ENCODE results near the gene KAT6B.
"Not testable (repeated sequence)": the region's sequence is repeated elsewhere in the genome, so short reads cannot be mapped to it uniquely, and the experiment has no call there.

Gene KAT6B

DNA sequence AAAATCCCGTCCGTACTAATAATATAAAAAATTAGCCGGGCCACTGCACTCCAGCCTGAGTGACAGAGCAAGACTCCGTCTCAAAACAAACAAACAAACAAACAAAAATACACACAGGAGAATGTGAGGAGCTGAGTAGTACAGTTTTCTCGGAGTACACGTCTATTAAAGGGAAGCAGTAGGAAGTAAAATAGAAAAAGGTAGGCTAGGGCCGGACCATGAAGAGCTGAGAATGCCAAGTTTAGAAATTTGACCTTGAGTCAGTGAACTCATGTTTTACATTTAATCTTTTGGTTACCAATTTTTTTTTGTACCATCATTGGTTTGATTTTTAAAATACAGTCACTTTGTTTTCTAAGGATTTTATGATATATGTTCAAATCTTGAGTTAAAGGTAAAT, 64.1 kb downstream of the KAT6B start:
- no peak for DNase-seq (ENCODE audit: low read depth in 2 of 2)

DNA sequence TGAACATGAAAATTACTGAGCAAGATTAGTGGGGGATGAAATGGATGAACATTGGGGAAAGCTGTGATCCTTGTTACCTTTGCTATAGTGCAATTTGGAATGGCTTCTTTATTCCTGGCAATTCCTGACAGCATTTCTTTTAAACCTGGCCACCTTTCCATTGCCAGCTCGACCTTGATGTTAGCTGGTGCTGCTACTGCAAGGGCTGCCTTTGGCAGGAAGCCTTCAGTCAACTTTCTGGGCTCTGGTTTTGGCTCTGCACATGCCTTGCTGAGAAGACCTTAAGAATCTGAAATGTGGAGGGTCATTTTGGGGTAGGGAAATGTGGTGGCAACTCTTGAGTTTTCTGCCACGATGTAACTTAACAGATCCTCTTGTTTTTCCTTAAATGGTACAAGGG, 64.7 kb downstream of the KAT6B start:
- no peak for DNase-seq (ENCODE audit: low read depth in 2 of 2)

DNA sequence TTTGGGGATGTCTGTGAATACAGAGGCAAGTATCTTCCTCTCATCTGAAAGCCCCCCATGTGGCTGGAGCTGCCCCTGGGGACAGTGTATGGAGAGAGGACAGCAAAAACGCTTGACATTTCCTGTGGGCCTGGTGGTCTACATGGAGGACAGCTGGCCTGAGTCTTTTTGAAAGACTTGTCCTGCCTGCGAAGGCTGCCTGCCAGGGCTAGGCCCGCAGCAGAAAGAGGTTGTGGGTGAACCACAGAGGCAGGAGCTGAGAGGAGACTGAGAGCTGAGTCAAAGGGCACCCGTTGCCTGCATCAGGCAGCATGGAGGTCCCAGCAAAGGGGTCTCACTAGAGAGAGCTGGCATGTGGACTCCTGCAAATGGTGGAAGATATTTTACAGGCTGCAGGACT, 66.4 kb downstream of the KAT6B start:
- DNase-seq (ENCODE audit: low read depth in 2 of 2): no peak

DNA sequence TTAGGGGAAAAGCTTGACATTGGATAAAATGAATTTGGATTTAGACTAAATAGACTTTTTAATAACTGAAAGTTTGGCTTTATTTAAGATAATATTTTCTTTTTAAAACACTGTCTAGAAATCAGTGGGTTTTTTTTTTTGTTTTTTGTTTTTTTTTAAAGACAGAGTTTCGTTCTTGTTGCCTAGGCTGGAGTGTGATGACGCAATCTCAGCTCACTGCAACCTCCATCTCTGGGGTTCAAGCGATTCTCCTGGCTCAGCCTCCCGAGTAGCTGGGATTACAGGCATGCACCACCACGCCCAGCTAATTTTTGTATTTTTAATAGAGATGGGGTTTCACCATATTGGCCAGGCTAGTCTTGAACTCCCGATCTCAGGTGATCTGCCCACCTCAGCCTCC, 66.9 kb downstream of the KAT6B start:
- DNase-seq (ENCODE audit: low read depth in 2 of 2): not testable (repeated sequence)

DNA sequence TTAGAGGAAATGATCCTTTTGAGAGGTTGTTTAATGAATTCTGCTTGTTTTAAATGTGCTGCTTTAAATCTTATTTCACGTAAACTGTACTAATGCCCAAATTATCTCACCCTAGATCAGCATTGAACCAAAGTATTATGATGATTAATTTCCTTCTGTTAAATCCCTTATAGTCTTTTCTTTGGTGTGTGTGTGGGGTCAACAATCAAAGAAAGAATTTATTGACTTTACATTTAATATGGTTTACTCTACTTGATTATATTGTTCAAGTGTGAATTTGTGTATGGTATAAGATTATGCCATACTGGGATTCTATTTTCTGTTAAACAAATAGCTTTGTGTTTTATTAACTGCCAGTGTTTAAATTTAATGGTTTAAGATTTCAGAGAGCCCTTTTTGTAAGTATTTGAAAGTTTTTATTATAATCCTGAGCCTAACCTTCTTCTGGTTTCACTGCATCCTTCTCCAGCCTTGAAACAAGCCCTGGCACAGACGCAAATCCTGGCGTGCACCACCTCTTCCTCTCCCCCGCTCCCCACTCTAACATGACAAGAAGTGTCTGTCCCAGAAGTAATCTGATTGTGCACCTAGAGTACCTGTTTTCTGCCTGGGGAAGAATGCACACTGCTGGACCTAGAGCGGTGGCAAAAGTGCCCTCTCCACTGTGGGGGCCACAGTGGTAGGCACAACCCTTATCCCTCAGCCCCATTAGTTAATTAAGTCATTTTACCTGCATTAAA, 70.6 kb downstream of the KAT6B start:
- DNase-seq (ENCODE audit: low read depth in 2 of 2): no peak

DNA sequence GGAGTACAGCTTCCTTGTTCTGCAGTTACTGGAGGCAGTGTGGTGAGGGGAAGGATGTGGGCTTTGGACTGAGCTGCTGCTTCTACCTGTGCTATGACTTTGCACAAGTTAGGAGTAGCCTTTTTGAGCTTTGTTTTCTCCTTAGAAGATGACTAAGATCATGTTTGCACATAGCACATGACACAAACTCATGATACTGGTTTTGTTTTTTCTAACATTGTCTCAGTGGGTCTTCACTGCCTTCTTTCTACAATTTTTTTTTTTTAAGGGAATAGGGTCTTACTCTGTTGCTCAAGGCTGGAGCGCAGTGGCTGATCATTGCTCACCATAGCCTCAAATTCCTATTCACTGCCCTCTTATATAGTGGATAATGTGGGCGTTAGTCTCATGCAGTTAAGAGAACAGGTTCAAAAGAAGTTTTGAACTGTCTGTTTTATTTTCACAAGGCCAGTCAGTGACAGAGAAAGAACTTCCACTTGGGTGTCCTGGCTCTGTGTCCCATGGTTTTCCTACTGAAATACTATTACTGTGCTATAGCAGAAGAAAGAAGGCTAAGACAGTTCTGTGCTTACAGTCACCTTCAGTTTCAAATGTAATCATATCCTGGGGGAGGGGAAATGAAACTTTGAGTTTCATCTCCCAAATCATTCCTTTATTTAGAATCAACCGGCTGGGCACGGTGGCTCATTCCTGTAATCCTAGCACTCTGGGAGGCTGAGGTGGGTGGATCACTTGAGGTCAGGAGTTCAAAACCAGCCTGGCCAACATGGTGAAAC, 72.0 kb downstream of the KAT6B start:
- DNase-seq (ENCODE audit: low read depth in 2 of 2): no peak

DNA sequence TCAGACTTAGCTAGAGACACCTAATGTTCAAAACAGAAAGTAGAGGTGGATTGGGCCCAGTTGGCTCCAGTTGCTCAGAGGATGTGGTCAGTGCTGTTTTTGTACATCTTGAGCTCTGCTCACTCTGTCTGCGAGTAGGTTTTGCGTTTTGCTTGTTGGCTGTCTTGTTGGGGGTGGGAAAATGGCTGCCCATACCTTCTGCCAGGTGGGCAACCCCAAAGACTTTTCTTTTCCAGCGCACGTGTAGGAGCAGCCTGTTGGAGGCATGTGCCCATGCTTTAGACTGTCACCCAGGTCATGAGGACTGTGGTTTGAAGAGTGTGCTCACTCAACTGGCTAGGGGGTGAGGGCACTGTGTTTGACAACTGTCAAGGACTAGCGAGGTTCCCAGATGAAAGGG, 73.9 kb downstream of the KAT6B start:
- DNase-seq (ENCODE audit: low read depth in 2 of 2): no peak

DNA sequence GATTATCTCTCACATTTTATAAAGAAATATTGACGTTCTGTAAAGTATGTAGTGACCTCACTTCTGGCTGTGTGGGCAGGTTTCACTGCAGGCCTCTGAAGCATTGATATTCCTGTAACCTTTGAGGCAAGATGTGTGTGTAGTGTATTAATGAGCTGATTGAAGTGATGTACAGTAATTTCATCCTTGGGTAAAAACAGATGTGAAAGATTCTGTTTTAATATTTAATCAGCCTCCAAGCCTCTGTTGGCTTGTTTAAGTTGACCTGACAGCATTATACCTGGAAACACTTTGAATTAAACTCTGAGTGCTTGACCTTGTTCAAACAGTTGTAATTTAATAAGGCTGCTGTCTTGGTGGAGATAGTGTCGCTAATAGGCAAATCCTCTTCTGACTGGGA, 74.9 kb downstream of the KAT6B start:
- no peak for DNase-seq (ENCODE audit: low read depth in 2 of 2)

DNA sequence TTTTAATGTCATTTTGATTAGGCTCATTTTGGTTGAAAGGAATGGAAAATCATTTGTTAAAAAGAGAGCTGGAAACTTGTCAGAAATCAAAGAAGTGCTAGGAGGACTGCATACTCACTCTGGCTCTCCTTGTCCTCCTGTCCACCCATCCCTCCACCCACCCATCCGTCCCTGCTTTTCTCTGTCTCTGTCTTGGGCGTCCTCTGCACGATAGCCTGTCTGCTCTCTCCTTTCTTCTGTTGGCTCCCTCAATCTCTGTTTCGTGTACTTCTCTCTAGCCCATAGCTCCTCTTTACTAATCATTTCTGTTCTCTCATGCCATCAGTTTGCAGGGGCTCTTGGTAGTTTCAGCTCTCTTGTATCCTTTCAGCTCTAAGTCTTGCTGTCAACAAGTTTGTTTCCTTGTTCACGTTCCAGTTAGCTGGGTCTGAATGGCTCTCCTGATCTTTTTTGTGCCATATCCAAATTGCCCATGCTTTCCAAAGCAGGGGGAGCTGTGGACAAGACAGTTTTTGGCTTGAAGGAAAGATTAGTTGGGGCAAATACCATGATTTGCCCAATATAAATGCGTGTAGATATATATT, 75.6 kb downstream of the KAT6B start:
- no peak for DNase-seq (ENCODE audit: low read depth in 2 of 2)

DNA sequence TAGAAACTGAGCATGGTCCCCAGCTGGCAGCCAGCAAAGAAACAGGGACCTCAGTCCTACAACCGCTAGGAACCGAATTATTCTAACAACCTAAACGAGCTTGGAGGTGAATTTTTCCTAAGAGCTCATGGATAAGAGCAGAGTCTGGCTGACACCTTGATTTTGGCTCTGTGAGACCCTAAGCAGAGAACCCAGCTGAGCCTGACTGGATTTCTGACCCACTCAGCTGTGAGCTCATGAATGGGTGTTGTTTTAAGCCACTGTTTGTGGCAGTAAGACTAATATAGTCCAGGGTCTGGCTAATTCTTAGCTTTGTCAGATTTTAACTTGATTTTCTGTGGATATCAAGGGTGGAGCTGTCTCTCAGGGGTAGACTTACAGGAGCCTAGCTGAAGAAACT, 77.1 kb downstream of the KAT6B start:
- DNase-seq (ENCODE audit: low read depth in 2 of 2): no peak

DNA sequence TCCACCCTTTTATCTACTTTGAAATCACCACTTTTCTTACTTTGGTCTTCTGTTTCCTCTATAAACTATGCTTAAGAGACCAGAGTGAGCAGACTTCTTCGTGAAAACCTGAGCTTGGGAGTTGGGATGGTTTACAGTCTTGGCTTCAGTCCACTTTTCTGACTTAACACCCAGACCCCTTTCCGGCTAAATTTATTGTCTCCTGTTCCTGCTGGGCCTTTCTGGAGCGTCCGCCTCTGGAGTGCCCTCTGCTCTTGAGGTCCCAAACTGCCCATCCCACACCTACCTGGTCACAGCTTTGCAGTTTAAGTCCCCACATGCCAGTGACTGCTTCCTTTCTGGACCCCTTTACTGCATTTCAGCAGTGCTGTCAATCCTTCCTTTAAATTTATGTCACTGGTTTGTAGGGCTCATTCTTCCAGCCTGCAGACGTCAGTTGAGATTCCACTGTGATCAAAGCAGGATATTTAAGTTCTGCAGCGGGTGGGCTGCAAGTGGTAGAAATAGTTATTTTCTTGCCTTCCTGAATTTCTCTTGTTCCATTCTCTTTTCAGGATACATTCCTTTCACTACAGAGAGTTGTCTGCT, 80.3 kb downstream of the KAT6B start:
- no peak for DNase-seq (ENCODE audit: low read depth in 2 of 2)

DNA sequence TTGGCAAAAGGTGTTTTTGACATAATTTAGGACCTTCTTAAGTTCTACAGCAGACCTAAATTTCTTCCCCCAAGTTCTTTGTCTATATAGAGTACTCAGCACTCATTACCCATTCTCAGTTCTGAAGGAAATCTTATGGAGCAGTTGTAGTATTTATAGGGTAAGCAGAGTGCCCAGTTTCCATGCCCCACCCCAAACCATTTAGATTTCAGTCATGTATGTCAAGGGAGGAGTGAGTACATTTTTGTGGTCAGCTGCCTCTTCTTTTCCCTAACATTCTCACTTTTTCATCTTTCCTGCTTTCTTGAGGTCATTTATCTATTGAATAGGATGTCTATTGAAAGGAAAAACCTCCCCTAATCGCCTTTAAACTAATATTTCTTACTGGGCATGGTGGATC, 83.3 kb downstream of the KAT6B start:
- DNase-seq (ENCODE audit: low read depth in 2 of 2): no peak

DNA sequence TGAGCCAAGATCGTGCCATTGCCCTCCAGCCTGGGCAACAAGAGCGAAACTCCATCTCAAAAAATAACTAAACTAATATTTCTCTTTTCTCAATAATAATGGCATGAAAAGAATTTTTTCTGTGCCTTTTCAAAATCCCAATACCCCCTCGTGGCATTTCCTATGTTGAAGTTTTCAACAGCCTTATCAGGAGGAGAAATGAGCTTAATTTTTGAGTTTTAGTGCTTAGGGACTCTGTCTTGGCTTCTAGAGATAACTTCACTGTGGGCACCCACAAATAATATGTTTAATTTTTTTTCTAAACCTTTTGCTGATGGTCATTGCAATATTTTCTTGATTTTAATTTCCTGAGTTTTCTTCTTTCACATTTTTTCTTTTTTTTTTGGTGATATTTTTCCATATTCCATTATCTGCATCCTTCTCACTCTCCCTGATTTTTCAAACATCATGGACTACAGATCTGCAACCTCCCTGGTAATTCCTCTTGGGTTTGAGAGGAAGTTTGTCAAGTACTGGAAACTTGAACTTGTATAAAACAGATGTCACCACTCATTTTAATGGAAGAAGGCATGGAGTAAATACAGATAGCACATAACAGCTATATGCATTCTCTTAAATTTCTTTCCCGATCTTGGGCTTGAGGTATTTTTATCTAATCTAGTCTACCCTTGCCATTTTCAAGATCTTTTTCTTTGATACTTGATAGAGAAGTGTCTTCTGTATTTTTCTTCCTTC, 84.0 kb downstream of the KAT6B start:
- no peak for DNase-seq (ENCODE audit: low read depth in 2 of 2)

DNA sequence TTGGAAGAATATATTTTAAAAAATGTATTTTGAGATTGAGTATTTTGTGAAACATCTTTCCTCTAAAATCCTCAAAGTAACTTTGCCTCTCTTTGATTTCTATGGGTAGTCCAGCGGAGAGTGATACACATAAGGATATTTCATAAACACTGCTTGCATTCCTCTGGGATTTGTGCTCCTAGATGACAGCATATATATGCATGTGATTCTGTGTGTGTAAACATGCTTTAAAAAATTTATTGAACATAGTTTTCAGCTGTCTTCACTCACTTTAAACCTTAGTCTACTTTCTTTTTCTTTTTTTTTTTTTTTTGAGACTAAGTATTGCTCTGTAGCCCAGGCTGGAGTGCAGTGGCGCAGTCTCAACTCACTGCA, 84.6 kb downstream of the KAT6B start:
- DNase-seq (ENCODE audit: low read depth in 2 of 2): no peak

DNA sequence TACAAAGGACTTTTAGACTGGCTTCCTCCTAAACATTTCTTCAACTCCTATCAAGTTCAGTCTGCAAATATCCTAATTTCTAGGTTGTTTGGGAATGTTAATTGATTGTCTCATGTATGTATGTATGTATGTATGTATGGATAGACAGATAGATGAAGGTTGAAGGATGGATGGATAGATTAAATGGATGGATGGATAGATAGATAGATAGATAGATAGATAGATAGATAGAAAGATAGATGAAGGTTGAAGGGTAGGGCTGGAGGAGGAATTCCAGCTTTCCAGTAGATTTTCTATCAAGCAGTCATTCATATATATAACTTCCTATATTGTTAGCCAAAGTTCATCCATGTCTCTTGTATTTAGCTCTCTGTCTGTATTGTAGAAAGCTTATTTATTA, 85.8 kb downstream of the KAT6B start:
- no peak for DNase-seq (ENCODE audit: low read depth in 2 of 2)

DNA sequence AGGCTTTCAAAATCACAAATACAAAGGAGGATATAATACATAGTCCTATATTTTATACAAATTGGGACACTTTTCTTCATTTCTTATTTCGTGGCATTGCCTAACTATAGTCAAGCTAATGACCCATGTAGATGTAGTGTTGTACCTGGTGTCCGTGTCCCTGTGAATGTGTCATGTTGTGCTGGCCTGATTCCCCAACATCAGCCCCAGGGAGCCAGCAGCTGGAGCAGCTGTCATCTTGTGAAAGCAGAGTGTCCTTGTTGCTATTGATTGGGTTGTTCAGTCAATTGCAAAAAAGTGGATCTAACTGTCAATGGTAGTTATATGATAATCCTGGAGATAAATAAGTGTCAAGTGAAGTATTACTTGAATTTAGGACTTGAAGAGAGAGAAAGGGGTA, 86.3 kb downstream of the KAT6B start:
- no peak for DNase-seq (ENCODE audit: low read depth in 2 of 2)

DNA sequence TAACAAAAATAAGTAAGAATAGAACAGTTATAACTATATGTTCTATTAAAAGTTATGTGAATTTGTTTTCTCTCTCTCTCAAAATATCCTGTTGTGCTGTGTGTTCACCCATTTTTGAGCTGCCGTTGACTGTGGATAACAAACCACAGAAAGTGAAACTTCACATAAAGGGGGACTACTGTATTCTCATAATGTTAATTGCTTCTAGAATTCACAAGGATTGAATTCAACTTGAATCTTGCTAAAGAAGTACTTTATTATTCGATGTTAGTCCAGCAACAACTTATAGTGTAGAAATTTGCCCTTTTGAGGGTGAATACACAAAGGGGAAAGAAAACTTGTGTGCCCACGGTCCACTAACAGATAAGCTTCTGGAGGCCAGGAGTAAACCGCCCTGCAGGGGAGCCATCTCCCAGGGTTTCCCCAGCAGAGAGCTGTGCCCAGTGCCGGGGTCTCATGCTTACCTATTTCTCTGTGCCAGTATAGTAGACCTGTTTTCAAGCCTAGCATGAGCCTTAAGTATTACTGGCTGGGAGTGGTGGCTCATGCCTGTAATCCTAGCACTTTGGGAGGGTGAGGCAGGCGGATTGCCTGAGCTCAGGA, 87.1 kb downstream of the KAT6B start:
- DNase-seq (ENCODE audit: low read depth in 2 of 2): no peak

DNA sequence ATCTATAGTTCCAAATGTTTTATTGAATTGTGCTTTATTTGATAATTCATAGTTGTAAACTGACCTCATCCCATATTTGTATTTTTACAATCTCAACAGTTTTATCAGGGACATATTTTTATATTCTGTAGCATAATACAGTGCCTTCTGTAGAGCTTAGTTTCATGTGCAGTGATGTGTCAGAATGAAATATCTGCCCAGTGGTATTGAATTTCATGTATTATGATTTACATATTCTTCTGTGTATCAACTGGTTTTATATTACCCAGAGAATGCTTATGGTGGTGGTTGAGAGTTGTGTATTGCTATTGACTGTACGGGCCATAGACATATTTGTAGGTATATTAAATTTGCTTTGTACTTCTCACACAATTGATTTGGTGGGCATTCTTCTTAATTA, 89.9 kb downstream of the KAT6B start:
- no peak for DNase-seq (ENCODE audit: low read depth in 2 of 2)

DNA sequence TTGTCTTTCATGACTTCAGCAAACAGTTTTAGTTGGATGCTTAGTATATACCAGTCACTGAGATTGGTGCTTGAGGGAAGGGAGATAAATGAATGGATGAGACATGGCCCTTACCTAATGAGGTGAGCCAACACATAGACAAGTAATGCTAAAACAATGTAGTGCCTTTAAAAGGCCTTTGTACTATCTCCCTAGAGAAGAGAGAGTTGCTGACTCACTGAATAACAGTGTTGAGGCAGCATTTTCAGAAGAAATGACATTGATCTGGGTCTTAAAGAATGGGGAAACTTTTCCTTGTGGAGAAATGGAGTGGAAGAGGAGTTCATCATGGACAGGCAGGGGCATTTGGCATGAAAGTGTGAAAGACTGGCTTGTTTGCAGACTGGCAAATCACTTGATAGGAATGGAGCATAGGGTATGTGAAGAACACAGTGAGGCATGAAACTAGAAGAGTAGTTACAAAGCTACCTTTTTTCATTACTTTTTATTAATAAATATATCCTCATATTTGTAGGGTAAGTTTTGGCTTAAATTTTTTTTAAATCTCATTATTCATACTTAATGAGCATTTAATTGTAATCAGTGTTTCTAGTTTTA, 91.2 kb downstream of the KAT6B start:
- DNase-seq (ENCODE audit: low read depth in 2 of 2): no peak

DNA sequence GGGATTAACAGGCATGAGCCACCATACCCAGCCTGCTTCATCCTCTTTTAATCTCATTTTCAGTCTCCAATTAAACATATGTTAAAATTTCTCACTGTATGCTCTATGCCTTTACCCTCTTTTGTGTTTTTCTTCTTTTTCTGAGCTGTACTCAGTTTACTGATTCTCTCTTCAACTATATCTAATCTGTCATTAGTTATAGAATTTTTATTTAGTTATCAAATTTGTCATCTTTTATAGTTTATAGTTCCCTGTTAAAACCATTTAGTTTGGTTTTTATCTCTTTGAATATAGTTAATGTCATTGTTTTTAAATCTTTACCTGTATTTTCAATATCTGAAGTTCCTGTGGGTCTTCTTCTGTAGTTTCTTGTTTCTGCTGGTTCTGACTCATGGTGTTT, 93.3 kb downstream of the KAT6B start:
- DNase-seq (ENCODE audit: low read depth in 2 of 2): no peak

DNA sequence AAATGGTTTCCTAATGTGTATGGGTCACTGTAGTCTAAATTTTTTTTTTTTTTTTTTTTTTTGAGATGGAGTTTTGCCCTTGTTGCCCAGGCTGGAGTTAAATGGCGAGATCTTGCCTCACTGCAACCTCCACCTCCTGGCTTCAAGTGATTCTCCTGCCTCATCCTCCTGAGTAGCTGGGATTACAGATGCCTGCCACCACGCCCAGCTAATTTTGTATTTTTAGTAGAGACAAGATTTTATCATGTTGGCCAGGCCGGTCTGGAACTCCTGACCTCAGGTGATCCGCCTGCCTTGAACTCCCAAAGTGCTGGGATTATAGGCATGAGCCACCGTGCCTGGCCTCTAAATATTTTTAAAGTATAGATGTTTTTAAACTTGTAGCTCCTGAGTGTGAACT, 94.7 kb downstream of the KAT6B start:
- not testable (repeated sequence) for DNase-seq (ENCODE audit: low read depth in 2 of 2)
